GM13977 (cell line): ENCODE measurements around the gene HAND2.

Experiments used
- DNase-seq: peaks from one replicate; pipeline ENCODE4 v3.0.0; 2012; ENCODE audit warnings: low spot score
- CTCF ChIP-seq: IDR thresholded peaks from 2 replicates; pipeline ENCODE4 v1.5.1; 2012; ENCODE audit warnings: mild to moderate bottlenecking, control low read depth; ENCODE audit not compliant: insufficient read depth; ENCODE audit errors: extremely low read depth, missing control alignments
- in situ Hi-C: fragments of 300-500 bp; cut with MboI; formaldehyde crosslinking; loops from one replicate; pipeline ENCODE4 v1.12.0; 2022; ENCODE audit warnings: low sequenced_read_pairs, low pct_unique_long_range_greater_than_20kb, mixed read lengths, inconsistent platforms; ENCODE audit not compliant: unreplicated experiment

HAND2 gene

GRCh38 chr4:173538148-173538908 lies 8.3 kb upstream of the HAND2 start:
- in situ Hi-C loops = no loop called here
- no peak for DNase-seq
- TF ChIP-seq CTCF = no peak

DNA sequence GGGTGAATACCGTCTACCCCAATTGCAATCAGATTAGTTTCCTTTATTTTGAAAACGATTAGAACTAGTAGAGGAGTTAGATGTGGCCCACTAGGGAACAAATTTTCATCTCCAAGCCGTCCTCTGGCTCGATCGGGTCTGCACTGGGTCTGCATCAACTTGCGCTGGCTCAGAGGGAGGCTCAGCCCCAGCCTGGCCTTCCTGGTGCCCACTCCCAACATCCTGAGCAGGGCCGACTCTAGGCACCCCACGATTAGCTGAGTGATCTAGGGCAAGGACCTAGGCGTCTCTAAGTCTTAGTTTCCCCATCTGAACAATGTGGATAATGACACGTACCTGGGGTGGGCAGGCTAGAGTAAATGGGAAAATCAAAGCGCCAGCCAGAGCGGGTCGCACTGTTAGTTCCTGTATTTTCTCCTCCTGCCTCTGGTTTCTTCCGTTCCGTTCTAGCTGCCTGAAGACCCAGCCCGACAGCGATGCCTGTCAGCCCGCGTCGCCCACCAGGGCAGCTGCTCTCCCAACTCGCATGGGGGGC lies 7.7 kb upstream of the HAND2 start:
- no peak for DNase-seq
- in situ Hi-C loops = no loop called here
- TF ChIP-seq CTCF = no peak

GRCh38 chr4:173536808-173537429 lies 6.9 kb upstream of the HAND2 start:
- TF ChIP-seq CTCF = peak; percentile 23
- DNase-seq = no peak
- in situ Hi-C loops = no loop called here

DNA sequence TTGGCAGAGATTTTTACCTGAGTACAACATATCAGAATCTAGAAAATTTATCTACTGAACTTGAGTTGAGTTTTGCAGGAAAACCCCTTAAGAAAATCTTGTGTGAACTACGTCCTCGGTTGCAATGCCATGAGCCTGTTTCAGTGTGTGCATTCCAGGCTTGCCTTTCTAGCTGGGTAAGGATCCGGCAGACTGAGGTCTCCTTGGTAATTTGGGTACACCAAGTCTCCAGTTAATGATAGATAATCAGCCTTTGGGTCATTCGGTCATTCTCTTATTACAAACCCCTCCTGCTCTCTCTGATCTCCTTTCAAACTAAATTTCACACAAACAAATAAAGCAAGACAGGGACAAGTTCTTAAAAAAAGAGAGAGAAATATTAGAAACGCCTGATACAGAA lies 5.9 kb upstream of the HAND2 start:
- TF ChIP-seq CTCF = no peak
- in situ Hi-C loops = no loop called here
- DNase-seq = no peak

DNA sequence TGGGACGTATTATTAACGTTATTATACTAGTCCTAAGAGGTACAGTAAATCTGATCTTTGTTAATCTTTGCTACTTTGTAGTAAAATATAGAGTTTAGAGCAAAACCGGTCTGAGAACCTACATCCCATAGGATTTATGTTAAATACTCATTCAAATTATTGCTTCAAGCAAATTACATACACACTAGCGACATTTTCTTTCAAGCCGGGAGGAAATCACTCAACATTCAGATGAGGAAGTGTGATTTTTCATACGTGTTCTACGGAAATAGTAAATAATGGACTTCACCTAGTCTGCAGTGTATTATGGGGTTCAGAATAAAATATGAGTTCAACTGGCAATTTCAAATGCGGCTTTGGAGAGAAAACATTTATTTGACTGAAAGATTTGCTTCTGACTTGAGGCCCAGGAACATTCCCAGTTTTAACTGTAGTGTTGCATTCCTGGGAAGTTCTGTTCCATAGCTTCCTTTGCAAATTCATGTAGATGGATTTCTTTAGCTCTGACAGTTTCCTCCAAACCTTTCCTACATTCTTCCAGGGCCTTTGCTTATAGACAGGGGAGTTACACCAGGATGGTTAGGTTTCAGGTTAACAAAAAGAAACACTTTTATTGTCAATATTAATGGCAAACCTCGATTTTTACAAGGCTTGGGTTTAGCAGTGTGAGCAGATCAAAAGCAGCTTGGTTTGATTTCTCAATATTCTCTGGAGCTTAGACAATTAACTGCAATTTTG lies 5.3 kb upstream of the HAND2 start:
- in situ Hi-C loops = no loop called here
- TF ChIP-seq CTCF = no peak
- DNase-seq = no peak

- in situ Hi-C loops = no loop called here
- DNase-seq = no peak
- no peak for TF ChIP-seq CTCF
These were observed 4.4 kb upstream of the HAND2 start for GRCh38 chr4:173534434-173534833.
